ENCODE data around the gene PAIP2. TPM values are rescaled to one million over a fixed set of nuclear protein-coding genes. Genes with fewer than 3 reads are reported as not detected.

Gene PAIP2
- total and polyA plus RNA-seq, 2 of the 4 experiments (the other 2 are of a cell fraction) = 41.9 to 59.5 TPM

GRCh38 chr5:139399501-139400121, 58.0 kb downstream of the PAIP2 start:
- H3K4ac ChIP-seq (ENCODE audit: low read depth, low read length) = no peak overlapping the region
- no peak overlapping the region for H3K4me2 ChIP-seq (ENCODE audit: low read depth, low read length)
- ATAC-seq (ENCODE audit: low read depth) (no peak), DNase-seq (no peak)
- no peak overlapping the region for H3K18ac ChIP-seq (ENCODE audit: low read depth, low read length)
- no peak overlapping the region for H3K27ac ChIP-seq (ENCODE audit: insufficient read depth, low read length)
- no peak overlapping the region for H2AFZ ChIP-seq (replicated peaks; ENCODE audit: low read length, poor library complexity)
- no peak overlapping the region for H3K9ac ChIP-seq (ENCODE audit: low read depth, low read length)
- H2AK5ac ChIP-seq (ENCODE audit: low read depth, low read length) = no peak overlapping the region
- dilution Hi-C loops (cut with HindIII; ENCODE audit: low sequenced_read_pairs, unreplicated experiment) = loop anchor here (25.0 kb wide), 1 partner anchor 113 kb away; no protein-coding TSS in a partner anchor
- ChIA-PET POLR2A (ENCODE audit: unreplicated experiment) (no interaction called here), CTCF (no interaction called here)
- H3K36me3 ChIP-seq (ENCODE audit: control insufficient read depth, insufficient read depth, low read length) = no peaks in the 10 kb centered on the region
- intact Hi-C loops (cut with micrococcal nuclease) = no loop called here
- no peak overlapping the region for H3K4me3 ChIP-seq (ENCODE audit: insufficient read depth, low read depth, low read length)
- H4K20me1 ChIP-seq (ENCODE audit: insufficient read depth, low read length) = no peaks in the 10 kb centered on the region; the same call in 1 of the 2 replicates
- no peak overlapping the region for H4K8ac ChIP-seq (ENCODE audit: low read depth in 2 of 2, low read length in 2 of 2)
- peaks cover 4% of the 10 kb centered on the region for H3K4me1 ChIP-seq (ENCODE audit: control insufficient read depth, insufficient read depth, low read length)
- H3K14ac ChIP-seq (replicated peaks; ENCODE audit: low read depth, low read length) = no peak overlapping the region
- H4K91ac ChIP-seq (ENCODE audit: insufficient read depth, low read depth, low read length) = no peak overlapping the region
- H3K9me1 ChIP-seq (ENCODE audit: insufficient read depth, low read length) = peaks cover 8% of the 10 kb centered on the region
- WGBS, 2 experiments (ENCODE audit: extremely low coverage in 2 of 2, insufficient read length in 1 of 2) = 82% methylated on average over 3 of the region's 6 CpGs; no CpG with 5 or more reads in 1 of the 2 experiments
- H3K23ac ChIP-seq (ENCODE audit: low read depth, low read length) = no peak overlapping the region
- H3K56ac ChIP-seq (ENCODE audit: extremely low read depth, insufficient read depth, low read length) = no peak overlapping the region
- in situ Hi-C loops (cut with MboI; ENCODE audit: low sequenced_read_pairs) = no loop called here
- H3K9me3 ChIP-seq (ENCODE audit: control insufficient read depth, insufficient read depth, low read length) = no peaks in the 10 kb centered on the region
- H2BK120ac ChIP-seq (ENCODE audit: low read depth, low read length) = no peak overlapping the region
- H3K27me3 ChIP-seq (ENCODE audit: control insufficient read depth, insufficient read depth, low read length) = peaks cover 6% of the 10 kb centered on the region; the same call in 1 of the 2 replicates
- H2BK5ac ChIP-seq (ENCODE audit: low read depth, low read length, poor library complexity, severe bottlenecking) = no peak overlapping the region
- no peak overlapping the region for H2BK15ac ChIP-seq (ENCODE audit: low read depth, low read length)
- H2AK9ac ChIP-seq (replicated peaks; ENCODE audit: low read depth, low read length, poor library complexity) = peak overlapping the region; percentile 49
- BruUV-seq (replicated peaks) = no TSS peak
- H3K79me1 ChIP-seq (ENCODE audit: low read depth in 1 of 2, low read length in 2 of 2) = peaks cover 0 to 14% of the 10 kb centered on the region in 2 experiments; a peak in 1 of 4 replicates
- H4K5ac ChIP-seq (ENCODE audit: low read depth, low read length) = no peak overlapping the region
- TF ChIP-seq MAFK (IDR thresholded peaks at IDR 0.05; ENCODE audit: low read depth, low read length) = no peak
- no peak for TF ChIP-seq BHLHE40 (IDR thresholded peaks at IDR 0.05; ENCODE audit: low read depth, low read length)
- TF ChIP-seq, protein P1, sequence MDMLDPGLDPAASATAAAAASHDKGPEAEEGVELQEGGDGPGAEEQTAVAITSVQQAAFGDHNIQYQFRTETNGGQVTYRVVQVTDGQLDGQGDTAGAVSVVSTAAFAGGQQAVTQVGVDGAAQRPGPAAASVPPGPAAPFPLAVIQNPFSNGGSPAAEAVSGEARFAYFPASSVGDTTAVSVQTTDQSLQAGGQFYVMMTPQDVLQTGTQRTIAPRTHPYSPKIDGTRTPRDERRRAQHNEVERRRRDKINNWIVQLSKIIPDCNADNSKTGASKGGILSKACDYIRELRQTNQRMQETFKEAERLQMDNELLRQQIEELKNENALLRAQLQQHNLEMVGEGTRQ (IDR thresholded peaks at IDR 0.05; ENCODE audit: low read depth, low read length) = no peak
- no peak for TF ChIP-seq SMC3 (IDR thresholded peaks at IDR 0.05; ENCODE audit: low read depth, low read length)
- TF ChIP-seq NFE2L2 (IDR thresholded peaks at IDR 0.05; ENCODE audit: low read depth, low read length) = no peak
- no peak for TF ChIP-seq RCOR1 (IDR thresholded peaks at IDR 0.05; ENCODE audit: insufficient replicate concordance, low read length)
- no peak for TF ChIP-seq MXI1 (IDR thresholded peaks at IDR 0.05; ENCODE audit: borderline replicate concordance, low read depth, low read length)
- H2BK20ac ChIP-seq (ENCODE audit: low read depth, low read length) = no peak overlapping the region

All from IMR-90 (cell line).